CD4-positive, alpha-beta T cell treated with Interleukin-12 subunit alpha and Interleukin-12 subunit beta, for 1 hour (primary cell): ENCODE results near the gene CYTH1.
"Not testable (repeated sequence)": the region's sequence is repeated elsewhere in the genome, so short reads cannot be mapped to it uniquely, and the experiment has no call there.

ENCODE experiments used
- DNase-seq: peaks from one replicate; pipeline ENCODE4 v3.0.0-alpha.2; 2020

The CYTH1 gene

DNA sequence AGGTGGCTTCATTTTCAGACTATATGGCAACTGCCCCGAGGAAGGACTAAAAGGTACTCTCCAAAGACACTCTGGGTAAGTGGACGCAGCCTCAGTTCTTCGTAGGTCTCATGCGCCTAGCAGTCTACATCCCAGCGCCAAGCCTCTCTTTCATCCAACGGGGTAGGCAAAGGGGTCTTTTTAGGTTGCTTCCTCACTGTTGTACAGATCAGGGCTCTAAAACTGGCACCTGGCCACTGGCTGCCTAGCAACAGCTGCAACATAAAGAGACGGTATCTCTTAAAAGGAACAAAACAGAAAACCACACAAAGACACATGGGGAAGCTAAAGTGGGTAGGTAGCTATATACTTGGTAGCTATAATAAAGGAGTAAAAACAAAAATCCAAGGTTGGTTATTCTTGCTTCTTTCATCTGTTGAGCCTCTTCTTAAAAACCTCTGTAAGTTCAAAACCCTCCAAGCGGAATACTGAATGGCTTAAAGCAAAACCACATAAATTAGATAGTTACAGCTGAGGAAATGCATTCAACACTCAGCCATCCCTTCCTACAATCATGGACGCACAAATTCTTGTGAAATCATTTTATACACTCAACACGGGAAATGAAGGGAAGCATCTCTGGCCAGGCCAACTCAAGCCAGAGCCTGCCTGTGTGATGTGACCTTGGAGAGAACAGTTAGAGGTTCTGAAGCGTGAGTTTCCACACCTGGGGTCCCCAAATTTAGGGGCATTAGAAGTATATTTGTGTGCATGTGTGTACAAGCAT is 22.7 kb downstream of the CYTH1 start:
- peak; percentile 89 for DNase-seq

DNA sequence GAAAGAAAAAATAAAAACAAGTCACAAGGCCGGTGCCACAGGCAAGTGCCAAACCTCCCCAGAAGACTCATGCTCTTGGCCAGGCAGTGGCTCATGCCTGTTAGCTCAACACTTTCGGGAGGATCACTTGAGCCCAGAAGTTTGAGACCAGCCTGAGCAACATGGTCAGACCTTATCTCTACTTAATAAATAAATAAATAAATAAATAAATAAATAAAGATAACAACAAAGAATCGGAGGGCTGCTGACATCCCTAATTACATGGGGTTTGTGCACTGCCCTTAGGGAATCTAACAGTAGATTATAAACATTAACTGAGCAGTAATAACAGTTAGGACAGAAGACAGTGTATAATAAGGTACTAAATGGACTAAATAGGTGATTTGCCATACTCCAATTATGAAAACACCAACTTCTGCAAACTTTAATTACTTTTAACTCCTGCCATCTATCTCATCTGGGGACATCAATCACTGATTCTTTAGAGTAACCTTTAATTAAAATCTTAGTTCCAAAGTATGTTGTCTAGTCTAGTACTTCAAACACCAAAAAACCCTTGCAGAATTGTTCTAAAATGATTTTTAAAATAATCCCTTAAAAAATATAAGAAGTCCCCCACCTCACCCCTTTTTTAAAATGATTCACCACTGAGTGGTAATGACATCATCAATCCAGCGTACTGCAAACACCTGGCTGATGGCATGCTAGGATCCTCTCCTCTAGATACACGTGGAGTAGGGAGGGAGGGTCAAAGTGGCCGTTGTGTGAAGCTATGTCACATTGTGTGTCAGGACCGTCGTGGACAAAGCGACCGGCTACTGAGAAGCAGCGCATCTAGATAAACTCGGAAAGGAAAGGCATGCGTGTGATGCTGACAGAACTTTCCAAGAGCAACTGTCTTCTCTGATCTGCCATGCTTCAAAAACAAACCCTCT is 28.5 kb downstream of the CYTH1 start:
- peak; percentile 52 for DNase-seq

- DNase-seq: no peak
Observed at GRCh38 chr17:78751447-78752161, 30.5 kb downstream of the CYTH1 start.

GRCh38 chr17:78751000-78751399 is 31.1 kb downstream of the CYTH1 start:
- not testable (repeated sequence) for DNase-seq

DNA sequence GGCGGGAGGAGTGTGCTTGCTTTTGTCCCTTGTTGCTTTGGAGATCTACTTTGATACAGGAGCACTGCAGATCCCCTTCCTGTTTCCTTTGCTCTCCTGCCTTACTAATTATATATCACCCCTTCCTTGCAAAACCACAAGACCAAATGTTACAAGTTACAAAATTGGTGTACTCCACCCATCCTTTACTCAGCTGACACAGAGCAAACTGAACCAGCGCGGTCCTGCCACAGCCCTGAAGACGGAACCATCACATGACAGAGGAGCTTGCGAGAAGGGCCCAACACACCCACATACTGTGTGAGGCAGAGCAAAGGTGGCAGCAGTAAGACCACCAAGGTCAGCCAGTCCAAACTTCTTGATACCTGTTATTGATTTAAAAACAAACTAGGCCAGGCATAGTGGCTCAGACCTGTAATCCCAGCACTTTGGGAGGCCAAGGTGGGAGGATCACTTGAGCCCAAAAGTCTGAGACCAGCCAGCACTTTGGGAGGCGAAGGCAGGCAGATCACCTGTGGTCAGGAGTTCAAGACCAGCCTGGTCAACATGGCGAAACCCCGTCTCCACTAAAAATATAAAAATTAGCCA is 33.2 kb downstream of the CYTH1 start:
- peak; percentile 89 for DNase-seq

DNA sequence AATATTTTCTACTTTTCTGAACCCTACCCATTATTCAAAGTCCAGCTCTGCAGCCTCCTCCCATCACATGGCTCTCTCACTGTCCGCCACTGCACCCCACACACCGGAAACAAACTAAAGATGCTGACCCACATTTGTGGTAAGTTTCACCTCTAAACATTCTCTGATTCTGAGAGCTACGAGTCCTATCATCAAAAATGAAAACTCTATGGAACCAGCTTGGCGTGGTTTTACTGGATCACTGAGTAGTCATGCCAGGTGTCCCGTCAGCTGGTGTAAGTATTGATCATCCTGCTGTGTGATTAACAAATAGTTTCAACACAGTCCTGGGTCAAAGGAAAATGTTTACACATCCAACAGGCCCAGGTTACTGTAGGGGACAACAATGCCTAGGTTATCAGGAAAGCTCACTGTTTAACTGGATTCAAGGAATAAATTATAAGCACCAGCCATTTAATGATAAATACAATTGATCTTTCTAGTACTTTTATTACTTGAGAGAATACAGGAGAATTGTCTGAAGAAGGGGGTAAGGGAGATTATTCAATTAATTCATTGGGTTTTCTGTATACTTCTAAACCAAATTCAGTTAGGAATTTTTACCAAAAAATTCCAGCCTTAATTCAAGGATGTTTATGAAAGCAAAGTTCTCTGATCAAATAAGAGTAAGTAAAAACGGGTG is 33.9 kb downstream of the CYTH1 start:
- peak; percentile 59 for DNase-seq

DNA sequence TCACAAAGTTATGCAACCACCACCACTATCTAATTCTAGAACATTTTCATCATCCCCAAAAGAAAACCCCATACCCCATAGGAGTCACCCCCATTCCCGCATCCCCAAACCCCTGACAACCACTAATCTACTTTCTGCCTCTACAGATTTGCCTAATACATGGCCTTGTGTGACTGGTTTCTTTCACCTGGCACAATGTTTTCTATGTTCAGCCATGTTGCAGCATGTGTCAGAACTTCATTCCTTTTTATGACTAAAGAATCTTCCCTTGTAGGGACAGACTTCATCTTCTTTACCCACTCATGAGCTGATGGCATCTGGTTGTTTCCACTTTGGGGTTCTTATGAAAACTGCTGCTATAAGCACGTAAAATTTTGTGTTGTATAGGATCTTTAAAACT is 34.6 kb downstream of the CYTH1 start:
- DNase-seq: no peak

- no peak for DNase-seq
Observed at GRCh38 chr17:78746949-78747269, 35.2 kb downstream of the CYTH1 start.

- DNase-seq: no peak
Observed at GRCh38 chr17:78746263-78746948, 35.7 kb downstream of the CYTH1 start.

DNA sequence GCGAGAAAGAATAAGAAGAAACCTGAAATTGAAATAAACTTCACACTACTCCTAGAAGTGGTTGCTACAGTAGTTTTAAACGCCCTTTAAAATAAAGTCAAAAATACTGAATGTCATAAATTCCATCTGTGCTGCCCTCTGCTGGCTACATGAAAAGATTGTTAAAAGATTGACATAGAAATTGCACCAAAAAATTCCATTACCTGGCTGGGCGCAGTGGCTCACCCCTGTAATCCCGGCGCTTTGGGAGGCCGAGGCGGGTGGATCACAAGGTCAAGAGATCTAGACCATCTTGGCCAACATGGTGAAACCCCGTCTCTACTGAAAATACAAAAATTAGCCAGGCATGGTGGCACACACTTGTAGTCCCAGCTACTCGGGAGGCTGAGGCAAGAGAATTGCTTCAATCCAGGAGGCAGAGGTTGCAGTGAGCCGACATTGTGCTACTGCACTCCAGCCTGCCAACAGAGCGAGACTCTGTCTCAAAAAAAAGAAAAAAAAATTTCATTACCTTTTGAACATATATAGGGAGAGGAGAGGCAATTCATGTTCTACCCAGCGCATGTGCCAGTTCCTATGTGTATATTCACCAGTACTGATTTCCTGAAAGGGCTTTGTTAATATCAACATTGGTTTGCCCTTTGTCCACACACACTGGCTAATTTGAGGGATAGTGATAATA is 36.5 kb downstream of the CYTH1 start:
- DNase-seq: peak; percentile 67

DNA sequence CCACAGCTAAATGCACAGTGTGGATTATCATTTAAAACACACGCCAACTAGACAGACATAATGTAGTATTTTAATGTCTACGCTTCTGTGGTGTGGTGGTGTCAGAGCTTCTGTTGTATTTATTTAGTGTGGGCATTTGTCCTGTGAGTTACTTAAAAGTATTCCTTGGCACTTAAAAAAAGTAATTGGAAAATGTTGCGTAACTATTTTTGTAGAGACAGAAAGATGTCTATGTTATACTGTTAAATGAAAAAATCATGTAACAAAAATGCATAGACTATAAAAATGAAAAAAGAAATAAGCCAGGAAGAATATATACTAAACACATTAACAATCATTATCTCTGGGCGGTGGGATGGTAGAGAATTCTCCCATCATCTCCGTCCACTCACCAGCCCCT is 39.2 kb downstream of the CYTH1 start:
- no peak for DNase-seq

DNA sequence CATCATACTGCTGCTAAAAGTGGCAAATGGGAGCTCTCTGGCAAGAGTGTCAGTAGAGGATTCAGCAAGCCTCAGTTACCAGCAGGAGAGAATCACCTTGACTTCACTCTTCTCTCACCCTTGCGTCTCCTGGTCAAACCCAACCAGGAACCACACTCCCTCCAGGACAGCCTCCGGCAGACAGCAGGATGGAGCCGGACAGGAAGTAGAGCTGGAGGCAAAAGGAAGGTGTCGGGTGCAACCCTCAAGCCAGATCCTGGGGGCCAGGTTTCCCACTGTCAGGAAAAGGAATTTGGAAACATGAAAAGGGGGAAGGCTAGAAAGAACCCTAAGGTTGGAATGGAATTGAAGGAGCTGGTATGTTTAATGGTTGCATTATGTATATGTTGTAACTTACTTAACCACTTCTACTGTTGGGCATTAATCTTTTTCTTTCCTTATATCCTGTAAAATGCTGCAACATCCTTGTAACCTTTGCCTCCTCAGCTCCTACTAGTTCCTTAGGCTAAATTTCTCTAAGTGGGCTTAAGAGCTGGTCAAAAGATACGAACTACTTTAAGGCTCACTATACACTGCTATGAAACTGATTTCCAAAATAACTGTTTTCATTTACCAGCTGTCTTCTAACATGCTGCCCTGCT is 40.3 kb downstream of the CYTH1 start:
- no peak for DNase-seq

- DNase-seq: no peak
Observed at GRCh38 chr17:78739331-78739931, 42.6 kb downstream of the CYTH1 start.

DNA sequence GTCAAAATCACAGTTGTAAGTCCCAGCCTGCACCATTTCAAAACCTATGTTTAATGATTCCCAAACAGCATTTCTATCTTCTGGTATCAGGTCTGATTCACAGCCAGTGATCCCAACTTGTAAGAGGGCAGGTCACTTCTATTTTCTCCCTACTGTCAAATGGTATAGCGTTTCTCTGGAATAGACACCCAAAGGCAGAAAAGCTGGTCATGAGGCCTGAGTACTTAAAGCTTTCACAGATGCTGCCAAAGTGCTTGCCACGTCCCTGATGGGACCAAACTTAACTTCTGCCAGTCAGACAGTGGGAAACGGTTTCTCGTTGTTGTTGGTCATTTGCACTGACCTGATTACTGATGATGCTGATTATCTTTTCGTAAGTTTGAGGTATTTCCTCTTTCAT is 43.4 kb downstream of the CYTH1 start:
- DNase-seq: no peak

GRCh38 chr17:78738278-78738677 is 43.8 kb downstream of the CYTH1 start:
- DNase-seq: no peak

DNA sequence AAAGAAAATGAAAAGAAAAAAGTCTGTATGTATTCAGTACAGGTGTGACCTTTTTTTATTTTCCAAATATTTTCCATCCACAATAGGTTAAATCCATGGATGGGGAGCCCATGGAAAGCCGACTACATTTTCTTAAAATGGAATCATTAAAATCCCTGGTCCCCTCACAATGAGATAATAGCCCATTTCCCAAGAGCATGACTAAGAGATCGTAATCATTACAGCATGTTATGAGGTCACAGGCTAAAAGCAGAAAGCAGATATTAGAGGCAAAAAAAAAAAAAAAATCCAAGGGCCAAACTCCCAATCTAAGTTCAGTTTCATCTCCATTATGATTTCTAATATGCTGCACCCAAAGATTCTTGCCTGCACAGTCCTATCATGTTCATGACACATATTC is 44.7 kb downstream of the CYTH1 start:
- no peak for DNase-seq

- DNase-seq: peak; percentile 79
Observed at GRCh38 chr17:78736526-78737079, 45.5 kb downstream of the CYTH1 start.

GRCh38 chr17:78735832-78736525 is 46.1 kb downstream of the CYTH1 start:
- peak; percentile 63 for DNase-seq
